Neutrophil (primary cell): ENCODE measurements around the gene HDLBP.
"Not testable (repeated sequence)": the region's sequence is repeated elsewhere in the genome, so short reads cannot be mapped to it uniquely, and the experiment has no call there.

Experiments
- H3K27ac ChIP-seq: fragments of 200-600 bp; sonication (generic); 2 replicates; pipeline ENCODE4 v1.5.1; 2016; ENCODE audit warnings: mild to moderate bottlenecking, moderate library complexity
- H3K27me3 ChIP-seq: fragments of 200-600 bp; sonication (generic); 2 replicates; pipeline ENCODE4 v1.6.0; 2016; ENCODE audit warnings: mild to moderate bottlenecking
- H3K36me3 ChIP-seq: fragments of 200-600 bp; sonication (generic); 2 replicates; pipeline ENCODE4 v1.5.1; 2017
- H3K4me1 ChIP-seq, 2 experiments: fragments of 200-600 bp in 1 of 2; sonication (generic) in 1 of 2; 1 replicate in 1 of 2; 2 replicates in 1 of 2; pipeline versions ENCODE4 v1.5.1 to v1.6.1; 2013 to 2016; ENCODE audit warnings: low read depth in 1 of 2, low read length in 1 of 2, mild to moderate bottlenecking in 1 of 2, moderate library complexity in 1 of 2; ENCODE audit not compliant: control insufficient read depth in 1 of 2, insufficient read depth in 1 of 2
- H3K4me3 ChIP-seq, 2 experiments: fragments of 200-600 bp in 1 of 2; sonication (generic) in 1 of 2; 1 replicate in 1 of 2; 2 replicates in 1 of 2; pipeline ENCODE4 v1.5.1; 2013 to 2016; ENCODE audit warnings: low read depth in 1 of 2, low read length in 1 of 2, mild to moderate bottlenecking in 1 of 2, moderate library complexity in 1 of 2
- H3K9me3 ChIP-seq: fragments of 200-600 bp; sonication (generic); 2 replicates; pipeline ENCODE4 v1.5.1; 2016
- TF ChIP-seq, protein P1 (sequence below): fragments of 200-600 bp; sonication (generic); IDR thresholded peaks from 2 replicates; pipeline ENCODE4 v1.5.1; 2016; ENCODE audit warnings: antibody characterized with exemption

HDLBP gene

DNA sequence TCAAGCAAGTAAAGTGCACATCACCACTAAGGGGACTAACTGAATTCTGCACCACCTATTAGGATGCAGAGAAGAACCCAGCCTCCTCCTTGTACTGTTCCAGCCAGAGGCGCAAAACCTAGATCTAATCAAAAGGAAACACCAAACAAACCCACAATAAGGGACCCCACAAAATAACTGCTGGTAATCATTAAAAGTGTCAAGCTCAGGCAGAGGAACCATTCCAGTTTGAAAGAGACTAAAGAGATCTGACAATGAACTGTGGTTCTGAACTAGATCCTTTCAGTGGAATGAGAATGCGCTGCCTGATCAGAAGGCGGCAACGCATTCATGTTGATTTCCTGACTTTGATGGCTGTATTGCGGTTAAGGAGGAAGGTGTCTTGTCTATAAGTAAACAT, 16.8 kb downstream of the HDLBP start:
- H3K27me3 ChIP-seq, result no peaks in the 10 kb centered on the region
- no peaks in the 10 kb centered on the region for H3K4me1 ChIP-seq
- TF ChIP-seq, protein P1, sequence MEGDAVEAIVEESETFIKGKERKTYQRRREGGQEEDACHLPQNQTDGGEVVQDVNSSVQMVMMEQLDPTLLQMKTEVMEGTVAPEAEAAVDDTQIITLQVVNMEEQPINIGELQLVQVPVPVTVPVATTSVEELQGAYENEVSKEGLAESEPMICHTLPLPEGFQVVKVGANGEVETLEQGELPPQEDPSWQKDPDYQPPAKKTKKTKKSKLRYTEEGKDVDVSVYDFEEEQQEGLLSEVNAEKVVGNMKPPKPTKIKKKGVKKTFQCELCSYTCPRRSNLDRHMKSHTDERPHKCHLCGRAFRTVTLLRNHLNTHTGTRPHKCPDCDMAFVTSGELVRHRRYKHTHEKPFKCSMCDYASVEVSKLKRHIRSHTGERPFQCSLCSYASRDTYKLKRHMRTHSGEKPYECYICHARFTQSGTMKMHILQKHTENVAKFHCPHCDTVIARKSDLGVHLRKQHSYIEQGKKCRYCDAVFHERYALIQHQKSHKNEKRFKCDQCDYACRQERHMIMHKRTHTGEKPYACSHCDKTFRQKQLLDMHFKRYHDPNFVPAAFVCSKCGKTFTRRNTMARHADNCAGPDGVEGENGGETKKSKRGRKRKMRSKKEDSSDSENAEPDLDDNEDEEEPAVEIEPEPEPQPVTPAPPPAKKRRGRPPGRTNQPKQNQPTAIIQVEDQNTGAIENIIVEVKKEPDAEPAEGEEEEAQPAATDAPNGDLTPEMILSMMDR, result no peak
- H3K27ac ChIP-seq, result peak overlapping the region; percentile 7
- H3K36me3 ChIP-seq, result no peaks in the 10 kb centered on the region
- no peak overlapping the region for H3K4me3 ChIP-seq
- no peaks in the 10 kb centered on the region for H3K9me3 ChIP-seq

DNA sequence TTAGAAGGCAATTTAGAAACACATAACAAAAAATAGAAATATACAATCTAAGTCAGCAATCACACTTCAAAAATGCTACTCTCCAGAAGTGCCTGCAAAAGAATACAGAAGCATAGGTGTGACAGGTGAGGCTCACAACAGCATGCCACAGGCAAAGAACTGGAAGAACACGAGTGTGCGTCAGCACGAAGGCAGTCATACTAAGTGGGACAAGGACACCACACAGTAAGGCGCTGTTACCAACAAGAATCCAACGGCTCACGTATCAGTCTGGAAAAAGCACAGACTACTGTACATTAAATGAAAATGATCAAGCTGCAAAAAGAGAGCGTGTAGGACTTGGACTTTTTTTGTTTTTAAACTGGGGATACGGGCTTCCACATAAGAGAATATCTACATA, 18.7 kb downstream of the HDLBP start:
- TF ChIP-seq, protein P1, result no peak
- Histone ChIP-seq H3K27ac (no peak overlapping the region), H3K4me1 (no peaks in the 10 kb centered on the region), H3K9me3 (no peaks in the 10 kb centered on the region), H3K4me3 (no peak overlapping the region), H3K36me3 (no peaks in the 10 kb centered on the region), H3K27me3 (no peaks in the 10 kb centered on the region)

DNA sequence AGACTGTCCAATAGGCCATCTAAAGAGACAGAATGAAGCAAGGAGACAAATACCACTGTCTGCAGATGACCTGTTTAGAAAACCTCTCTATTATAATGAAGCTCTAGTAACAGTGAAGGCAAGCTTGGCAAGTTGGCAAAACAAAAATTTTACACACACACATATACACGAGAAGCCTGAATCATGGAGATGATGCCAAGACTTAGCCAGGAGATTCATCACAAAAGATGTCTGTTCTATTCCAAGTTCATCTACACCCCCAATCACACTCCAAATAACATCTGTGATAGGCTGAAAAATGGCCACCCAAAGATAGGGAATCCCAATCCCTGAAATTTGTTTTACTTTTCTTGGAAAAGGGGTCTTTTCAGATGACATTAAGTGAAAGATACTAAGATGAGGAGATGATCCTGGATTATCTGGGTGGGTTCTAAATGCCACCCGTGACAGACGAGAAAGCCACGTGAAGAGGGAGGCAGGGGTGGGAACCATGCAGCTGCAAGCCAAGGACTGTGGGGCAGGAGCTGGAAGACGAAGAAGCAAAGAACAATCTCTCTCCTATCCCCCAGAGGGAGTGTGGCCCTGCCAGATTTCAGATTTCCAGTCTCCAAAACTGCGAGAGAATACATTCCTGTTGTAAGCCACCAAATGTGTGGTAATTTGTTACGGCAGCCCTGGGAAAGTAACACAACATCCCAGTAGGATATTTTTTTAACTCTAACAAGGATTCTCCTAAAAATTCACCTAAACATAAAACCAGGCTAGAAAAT, 20.0 kb downstream of the HDLBP start:
- Histone ChIP-seq H3K9me3 (no peaks in the 10 kb centered on the region), H3K27ac (no peak overlapping the region), H3K36me3 (no peaks in the 10 kb centered on the region), H3K4me3 (no peak overlapping the region), H3K27me3 (no peaks in the 10 kb centered on the region), H3K4me1 (no peaks in the 10 kb centered on the region)
- TF ChIP-seq, protein P1, result no peak

DNA sequence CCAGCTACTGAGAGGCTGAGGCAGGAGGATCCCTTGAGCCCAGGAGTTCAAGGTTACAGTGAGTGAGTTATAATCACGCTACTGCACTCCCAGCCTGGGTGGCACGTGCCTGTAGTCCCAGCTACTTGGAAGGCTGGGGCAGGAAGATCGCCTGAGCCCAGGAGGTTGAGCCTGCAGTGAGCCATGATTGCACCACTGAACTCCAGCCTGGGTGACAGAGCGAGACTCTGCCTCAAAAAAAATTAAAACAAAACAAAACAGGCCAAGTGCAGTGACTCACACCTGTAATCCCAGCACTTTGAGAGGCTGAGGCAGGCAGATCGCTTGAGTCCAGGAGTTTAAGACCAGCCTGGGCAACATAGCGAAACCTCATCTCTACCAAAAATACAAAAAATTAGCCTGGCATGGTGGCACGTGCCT, 22.1 kb downstream of the HDLBP start:
- not testable (repeated sequence) for H3K9me3 ChIP-seq, H3K36me3 ChIP-seq, H3K4me1 ChIP-seq, H3K27ac ChIP-seq, H3K27me3 ChIP-seq, H3K4me3 ChIP-seq

DNA sequence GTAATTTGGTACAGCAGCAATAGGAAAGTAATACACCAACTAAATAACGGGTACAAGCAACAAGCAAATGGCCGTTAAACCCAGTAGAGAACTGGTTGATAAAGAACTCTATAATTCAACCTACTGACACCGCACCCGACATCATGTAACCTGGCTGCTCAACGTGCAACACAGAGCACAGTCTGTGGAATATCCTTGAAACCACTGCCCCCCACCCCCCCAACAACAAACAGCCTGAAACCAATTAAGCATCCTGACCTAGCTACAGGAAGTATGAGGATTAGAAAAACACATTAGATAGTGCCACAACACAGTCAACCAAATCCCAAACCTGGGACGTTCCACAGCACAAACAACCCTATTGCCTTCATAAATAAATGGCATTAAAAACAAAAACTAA, 23.5 kb downstream of the HDLBP start:
- H3K4me1 ChIP-seq, result no peaks in the 10 kb centered on the region
- H3K4me3 ChIP-seq, result no peak overlapping the region
- TF ChIP-seq, protein P1, result no peak
- no peaks in the 10 kb centered on the region for H3K36me3 ChIP-seq
- H3K27me3 ChIP-seq, result no peaks in the 10 kb centered on the region
- H3K9me3 ChIP-seq, result no peaks in the 10 kb centered on the region
- H3K27ac ChIP-seq, result no peak overlapping the region

DNA sequence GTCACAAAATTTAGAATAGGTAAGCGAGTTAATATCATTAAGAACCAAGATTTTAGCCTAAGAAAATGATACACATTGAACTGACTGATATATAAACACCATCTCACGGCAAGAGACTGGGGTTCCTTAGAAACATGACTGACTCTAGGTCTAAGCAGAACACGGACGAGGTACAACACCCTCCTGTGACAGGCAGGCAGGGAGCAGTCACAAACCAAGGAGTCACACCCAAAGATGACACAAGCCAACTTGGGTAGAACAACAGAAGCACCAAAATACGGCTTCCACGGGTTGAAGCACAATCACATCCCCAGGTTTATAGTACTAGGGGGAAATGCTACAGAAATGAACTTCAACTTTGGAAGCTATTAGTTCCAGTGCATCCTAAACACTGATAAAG, 24.3 kb downstream of the HDLBP start:
- H3K36me3 ChIP-seq, result no peaks in the 10 kb centered on the region
- TF ChIP-seq, protein P1, result no peak
- no peak overlapping the region for H3K27ac ChIP-seq
- H3K9me3 ChIP-seq, result no peaks in the 10 kb centered on the region
- H3K4me1 ChIP-seq, result no peaks in the 10 kb centered on the region
- no peaks in the 10 kb centered on the region for H3K27me3 ChIP-seq
- no peak overlapping the region for H3K4me3 ChIP-seq
